Measurements from ENCODE around the gene CDC42BPG. TPM values are rescaled to one million over a fixed set of nuclear protein-coding genes. Genes with fewer than 3 reads are reported as not detected.

The CDC42BPG gene
- total and polyA plus RNA-seq, 10 of the 15 experiments (the other 5 are each of a cell fraction or from before 2014, with no cell fraction given) = 0.02 to 1.3 (median 0.09) TPM; not detected in 1

- no peak for TF ChIP-seq E4F1 (IDR thresholded peaks at IDR 0.05; ENCODE audit: borderline replicate concordance, partially characterized antibody)
- no peak for TF ChIP-seq SKIL (IDR thresholded peaks at IDR 0.05; ENCODE audit: low read depth, poor library complexity, severe bottlenecking)
- no peak for TF ChIP-seq MTA3 (IDR thresholded peaks at IDR 0.05; ENCODE audit: borderline replicate concordance, low read length)
- TF ChIP-seq TCF7 (IDR thresholded peaks at IDR 0.05; ENCODE audit: borderline replicate concordance) = no peak
- no peak for TF ChIP-seq PRDM15 (CRISPR knock-in tag; IDR thresholded peaks at IDR 0.05)
- peak; percentile 45 for TF ChIP-seq BCL3 (IDR thresholded peaks at IDR 0.05; ENCODE audit: borderline replicate concordance, insufficient read depth, low read depth, low read length, poor library complexity, severe bottlenecking)
- no peak for TF ChIP-seq MEF2B (IDR thresholded peaks at IDR 0.05; ENCODE audit: partially characterized antibody, poor library complexity, severe bottlenecking)
- TF ChIP-seq ATF3 (IDR thresholded peaks at IDR 0.05; ENCODE audit: borderline replicate concordance, extremely low read depth, low read depth, low read length) = no peak
- TF ChIP-seq, protein P1, sequence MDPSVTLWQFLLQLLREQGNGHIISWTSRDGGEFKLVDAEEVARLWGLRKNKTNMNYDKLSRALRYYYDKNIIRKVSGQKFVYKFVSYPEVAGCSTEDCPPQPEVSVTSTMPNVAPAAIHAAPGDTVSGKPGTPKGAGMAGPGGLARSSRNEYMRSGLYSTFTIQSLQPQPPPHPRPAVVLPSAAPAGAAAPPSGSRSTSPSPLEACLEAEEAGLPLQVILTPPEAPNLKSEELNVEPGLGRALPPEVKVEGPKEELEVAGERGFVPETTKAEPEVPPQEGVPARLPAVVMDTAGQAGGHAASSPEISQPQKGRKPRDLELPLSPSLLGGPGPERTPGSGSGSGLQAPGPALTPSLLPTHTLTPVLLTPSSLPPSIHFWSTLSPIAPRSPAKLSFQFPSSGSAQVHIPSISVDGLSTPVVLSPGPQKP (IDR thresholded peaks at IDR 0.05; ENCODE audit: low read depth, low read length) = no peak
- TF ChIP-seq TCF3 (IDR thresholded peaks at IDR 0.05; ENCODE audit: borderline replicate concordance, insufficient read depth, low read depth, low read length) = peak; percentile 83
- no peak for TF ChIP-seq TAF1 (IDR thresholded peaks at IDR 0.05; ENCODE audit: borderline replicate concordance, low read depth, low read length)
- TF ChIP-seq, protein P2, sequence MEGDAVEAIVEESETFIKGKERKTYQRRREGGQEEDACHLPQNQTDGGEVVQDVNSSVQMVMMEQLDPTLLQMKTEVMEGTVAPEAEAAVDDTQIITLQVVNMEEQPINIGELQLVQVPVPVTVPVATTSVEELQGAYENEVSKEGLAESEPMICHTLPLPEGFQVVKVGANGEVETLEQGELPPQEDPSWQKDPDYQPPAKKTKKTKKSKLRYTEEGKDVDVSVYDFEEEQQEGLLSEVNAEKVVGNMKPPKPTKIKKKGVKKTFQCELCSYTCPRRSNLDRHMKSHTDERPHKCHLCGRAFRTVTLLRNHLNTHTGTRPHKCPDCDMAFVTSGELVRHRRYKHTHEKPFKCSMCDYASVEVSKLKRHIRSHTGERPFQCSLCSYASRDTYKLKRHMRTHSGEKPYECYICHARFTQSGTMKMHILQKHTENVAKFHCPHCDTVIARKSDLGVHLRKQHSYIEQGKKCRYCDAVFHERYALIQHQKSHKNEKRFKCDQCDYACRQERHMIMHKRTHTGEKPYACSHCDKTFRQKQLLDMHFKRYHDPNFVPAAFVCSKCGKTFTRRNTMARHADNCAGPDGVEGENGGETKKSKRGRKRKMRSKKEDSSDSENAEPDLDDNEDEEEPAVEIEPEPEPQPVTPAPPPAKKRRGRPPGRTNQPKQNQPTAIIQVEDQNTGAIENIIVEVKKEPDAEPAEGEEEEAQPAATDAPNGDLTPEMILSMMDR (IDR thresholded peaks at IDR 0.05 in 2 of 3, conservative IDR thresholded peaks at IDR 0.05 in 1 of 3; ENCODE audit: control insufficient read depth in 2 of 3, extremely low read depth in 1 of 3, insufficient read depth in 1 of 3, low read depth in 3 of 3, low read length in 3 of 3) = no peak
- TF ChIP-seq POLR2AphosphoS5 (IDR thresholded peaks at IDR 0.05; ENCODE audit: low read length) = peak; percentile 72
Observed at GRCh38 chr11:64851831-64852351, 7.4 kb upstream of the CDC42BPG start (continued).
